HEK293T (cell line): ENCODE measurements around the gene COL19A1.

ENCODE experiments used
- ARNT ChIP-seq: fragments of 450-650 bp; IDR thresholded peaks from 2 replicates; pipeline ENCODE4 v1.6.1; 2017; ENCODE audit warnings: mild to moderate bottlenecking
- BHLHE40 ChIP-seq: fragments of 450-650 bp; IDR thresholded peaks from 2 replicates; pipeline ENCODE4 v1.6.1; 2016; ENCODE audit warnings: mild to moderate bottlenecking, moderate library complexity, borderline replicate concordance
- CTBP1 ChIP-seq: fragments of 450-650 bp; IDR thresholded peaks from 2 replicates; pipeline ENCODE4 v1.6.1; 2016; ENCODE audit warnings: borderline replicate concordance
- ELF4 ChIP-seq: fragments of 450-650 bp; IDR thresholded peaks from 2 replicates; pipeline ENCODE4 v1.6.1; 2017; ENCODE audit warnings: antibody characterized with exemption
- FOXA1 ChIP-seq: fragments of 450-650 bp; IDR thresholded peaks from 2 replicates; pipeline ENCODE4 v1.6.1; 2016; ENCODE audit warnings: mild to moderate bottlenecking
- FOXK2 ChIP-seq: fragments of 450-650 bp; IDR thresholded peaks from 2 replicates; pipeline ENCODE4 v1.6.1; 2016; ENCODE audit warnings: mild to moderate bottlenecking
- FOXM1 ChIP-seq: fragments of 450-650 bp; IDR thresholded peaks from 2 replicates; pipeline ENCODE4 v1.6.1; 2017; ENCODE audit warnings: mild to moderate bottlenecking, borderline replicate concordance
- HDGF ChIP-seq: fragments of 450-650 bp; IDR thresholded peaks from 2 replicates; pipeline ENCODE4 v1.6.1; 2017; ENCODE audit warnings: antibody characterized with exemption, borderline replicate concordance
- NFRKB ChIP-seq: fragments of 450-650 bp; IDR thresholded peaks from 2 replicates; pipeline ENCODE4 v1.6.1; 2016; ENCODE audit warnings: mild to moderate bottlenecking, moderate library complexity
- PKNOX1 ChIP-seq: fragments of 450-650 bp; IDR thresholded peaks from 2 replicates; pipeline ENCODE4 v1.6.1; 2016
- SP1 ChIP-seq: fragments of 450-650 bp; IDR thresholded peaks from 2 replicates; pipeline ENCODE4 v1.6.1; 2017
- SUZ12 ChIP-seq: fragments of 450-650 bp; IDR thresholded peaks from 2 replicates; pipeline ENCODE4 v1.6.1; 2016; ENCODE audit warnings: mild to moderate bottlenecking
- TARDBP ChIP-seq: fragments of 450-650 bp; IDR thresholded peaks from 2 replicates; pipeline ENCODE4 v1.6.1; 2016
- ZNF384 ChIP-seq: fragments of 450-650 bp; IDR thresholded peaks from 2 replicates; pipeline ENCODE4 v1.6.1; 2016

DNA sequence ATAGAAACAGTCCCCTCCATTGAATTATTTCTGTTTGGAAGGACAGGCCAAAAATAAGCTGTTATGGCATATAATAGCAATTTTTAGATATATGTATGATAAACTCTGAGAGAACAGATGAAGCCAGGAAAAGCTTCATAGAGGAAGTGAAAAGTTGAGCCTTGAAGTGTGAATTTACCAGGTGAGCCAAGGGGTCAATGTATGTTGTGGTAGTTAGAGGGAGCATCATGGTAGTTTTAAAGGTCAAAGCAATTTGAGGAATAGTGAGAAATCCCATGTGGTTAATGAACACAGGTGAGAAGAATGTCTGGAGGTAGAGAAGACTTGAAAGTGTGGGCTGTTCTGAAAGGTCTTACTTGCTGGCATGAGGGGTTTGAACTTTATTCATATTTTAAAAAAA lies 47.0 kb downstream of the COL19A1 start:
- TF ChIP-seq FOXM1 (no peak), SP1 (no peak), ZNF384 (no peak), FOXK2 (no peak), TARDBP (no peak), BHLHE40 (no peak), ARNT (no peak), HDGF (no peak), FOXA1 (no peak), NFRKB (no peak), SUZ12 (no peak), ELF4 (no peak), CTBP1 (no peak), PKNOX1 (no peak)
